ENCODE results near the gene TKT. TPM values are rescaled to one million over a fixed set of nuclear protein-coding genes. Genes with fewer than 3 reads are reported as not detected.

Gene TKT
- total and polyA plus RNA-seq, 2 of the 8 experiments (the other 6 are each of a cell fraction or from before 2014, with no cell fraction given) = 418 to 986 TPM

DNA sequence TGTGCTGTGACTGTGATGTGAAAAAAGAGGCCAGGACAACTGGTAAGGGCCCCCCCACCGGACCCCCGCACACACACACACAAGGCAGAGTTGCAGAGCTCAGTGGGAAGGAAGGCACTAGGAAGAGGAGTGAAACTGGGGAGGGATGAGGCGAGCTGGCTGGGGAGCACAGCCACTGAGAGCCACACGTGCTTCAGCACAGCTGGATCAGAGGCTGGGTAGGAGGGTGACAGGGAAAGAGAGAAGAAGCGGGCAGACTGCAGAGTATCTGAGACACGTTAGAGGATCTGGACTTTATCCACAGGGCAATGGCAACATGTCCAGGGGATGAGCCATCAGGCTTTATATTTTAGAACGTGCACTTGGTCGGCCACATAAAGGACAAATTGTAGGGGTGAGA is 38.0 kb upstream of the TKT start:
- TF ChIP-seq SRF (IDR thresholded peaks at IDR 0.05; ENCODE audit: low read depth, low read length) = no peak
- TF ChIP-seq, protein P1, sequence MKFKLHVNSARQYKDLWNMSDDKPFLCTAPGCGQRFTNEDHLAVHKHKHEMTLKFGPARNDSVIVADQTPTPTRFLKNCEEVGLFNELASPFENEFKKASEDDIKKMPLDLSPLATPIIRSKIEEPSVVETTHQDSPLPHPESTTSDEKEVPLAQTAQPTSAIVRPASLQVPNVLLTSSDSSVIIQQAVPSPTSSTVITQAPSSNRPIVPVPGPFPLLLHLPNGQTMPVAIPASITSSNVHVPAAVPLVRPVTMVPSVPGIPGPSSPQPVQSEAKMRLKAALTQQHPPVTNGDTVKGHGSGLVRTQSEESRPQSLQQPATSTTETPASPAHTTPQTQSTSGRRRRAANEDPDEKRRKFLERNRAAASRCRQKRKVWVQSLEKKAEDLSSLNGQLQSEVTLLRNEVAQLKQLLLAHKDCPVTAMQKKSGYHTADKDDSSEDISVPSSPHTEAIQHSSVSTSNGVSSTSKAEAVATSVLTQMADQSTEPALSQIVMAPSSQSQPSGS (IDR thresholded peaks at IDR 0.05; ENCODE audit: low read length) = no peak
- TF ChIP-seq TAF1 (IDR thresholded peaks at IDR 0.05; ENCODE audit: low read depth, low read length) = no peak
- no peak overlapping the region for H3K4me3 ChIP-seq (ENCODE audit: extremely low read depth in 1 of 4, insufficient read depth in 2 of 4, low read depth in 3 of 4, low read length in 4 of 4)
- H3K36me3 ChIP-seq (ENCODE audit: control insufficient read depth in 2 of 4, insufficient read depth in 4 of 4, low read length in 3 of 4) = peaks cover 0 to 13% (median 1%) of the 10 kb centered on the region in 4 experiments; a peak in 4 of 8 replicates
- DNase-seq (ENCODE audit: low read depth in 1 of 2, low spot score in 2 of 2) (no peak), FAIRE-seq (no peak)
- H3K4me2 ChIP-seq (ENCODE audit: insufficient read depth in 1 of 2, low read depth in 2 of 2, low read length in 2 of 2) = no peak overlapping the region
- no peak overlapping the region for H2BK20ac ChIP-seq (ENCODE audit: low read length)
- no peak overlapping the region for H2AFZ ChIP-seq (ENCODE audit: low read length)
- H2AK5ac ChIP-seq (ENCODE audit: low read depth, low read length) = no peak overlapping the region
- no peak overlapping the region for H2BK5ac ChIP-seq (ENCODE audit: low read depth, low read length)
- CTCF ChIA-PET (ENCODE audit: partially characterized antibody) = interaction anchor here (0.9 to 1.6 kb wide), 2 partner anchors 9 to 74 kb away, joined by 3 to 5 read pairs; no protein-coding TSS in a partner anchor
- H3K4me1 ChIP-seq (replicated peaks in 1 of 4; ENCODE audit: control insufficient read depth in 3 of 4, insufficient read depth in 4 of 4, low read length in 3 of 4) = no peaks in the 10 kb centered on the region
- no peaks in the 10 kb centered on the region for H3K79me1 ChIP-seq (ENCODE audit: low read depth, low read length)
- H3K14ac ChIP-seq (ENCODE audit: insufficient read length) = no peak overlapping the region
- H3K9ac ChIP-seq (replicated peaks in 1 of 4; ENCODE audit: extremely low read depth in 1 of 4, low read depth in 3 of 4, low read length in 3 of 4) = no peak overlapping the region
- H4K91ac ChIP-seq (replicated peaks; ENCODE audit: insufficient read length, low read length) = no peak overlapping the region
- H2BK120ac ChIP-seq (replicated peaks; ENCODE audit: low read depth, low read length) = no peak overlapping the region
- H3K9me3 ChIP-seq (ENCODE audit: insufficient read depth in 2 of 2, low read depth in 1 of 2, low read length in 1 of 2) = no peaks in the 10 kb centered on the region
- no peak overlapping the region; the same call in 1 of the 2 replicates for H2BK12ac ChIP-seq (ENCODE audit: low read depth, low read length)
- H3K27me3 ChIP-seq (replicated peaks in 1 of 4; ENCODE audit: control insufficient read depth in 3 of 4, extremely low read depth in 1 of 4, insufficient read depth in 3 of 4, low read length in 3 of 4) = no peaks in the 10 kb centered on the region
- no peak overlapping the region for H2BK15ac ChIP-seq (ENCODE audit: low read length)
- H3K18ac ChIP-seq (ENCODE audit: extremely low read depth, low read length) = no peak overlapping the region
- no peaks in the 10 kb centered on the region for H3K23me2 ChIP-seq (ENCODE audit: low read depth, low read length)
- H3K27ac ChIP-seq (ENCODE audit: low read depth, low read length) = no peak overlapping the region
- no peak overlapping the region for H3K56ac ChIP-seq (replicated peaks; ENCODE audit: insufficient read length, low read depth, low read length)
- POLR2A ChIA-PET (ENCODE audit: partially characterized antibody) = interaction anchor here (1.2 to 2.3 kb wide), 2 partner anchors 18 to 39 kb away, joined by 4 to 7 read pairs; no protein-coding TSS in a partner anchor
- peak overlapping the region; percentile 73; the same call in 1 of the 2 replicates for H4K8ac ChIP-seq (ENCODE audit: extremely low read depth, insufficient read depth, low read length)
- H4K20me1 ChIP-seq (replicated peaks in 1 of 2; ENCODE audit: control insufficient read depth in 1 of 2, insufficient read depth in 2 of 2, low read length in 2 of 2) = no peaks in the 10 kb centered on the region
- no peak overlapping the region for H3K23ac ChIP-seq (ENCODE audit: insufficient read length)
- no peaks in the 10 kb centered on the region for H3K79me2 ChIP-seq (ENCODE audit: control insufficient read depth in 1 of 2, insufficient read depth in 2 of 2, low read length in 2 of 2)
- H3K4ac ChIP-seq (replicated peaks; ENCODE audit: insufficient read length, low read depth, low read length) = no peak overlapping the region
- H4K5ac ChIP-seq (ENCODE audit: insufficient read length, low read depth, low read length) = no peak overlapping the region
- 93% methylated on average over 8 of the region's 8 CpGs; no CpG with 5 or more reads in 1 of the 2 experiments for WGBS, 2 experiments (ENCODE audit: extremely low coverage in 1 of 2, insufficient coverage in 1 of 2, insufficient read length in 1 of 2, insufficient replicate concordance in 2 of 2, low coverage in 1 of 2, low lambda C conversion rate in 2 of 2, missing lambda C conversion rate in 1 of 2)

Data from H1 (cell line).